Dedifferentiated amniotic fluid mesenchymal stem cell (primary cell): ENCODE results near the gene TMEM154.
"Not testable (repeated sequence)": the region's sequence is repeated elsewhere in the genome, so short reads cannot be mapped to it uniquely, and the experiment has no call there.

Source experiments
- DNase-seq: peaks from one replicate; pipeline ENCODE4 v3.0.0-alpha.2; 2016; ENCODE audit errors: extremely low spot score

The TMEM154 gene

GRCh38 chr4:152667781-152668180, 12.0 kb downstream of the TMEM154 start:
- no peak for DNase-seq

- DNase-seq = no peak
Observed at GRCh38 chr4:152666946-152667345, 12.9 kb downstream of the TMEM154 start.

- no peak for DNase-seq
Observed at GRCh38 chr4:152665691-152666395, 14.0 kb downstream of the TMEM154 start.

- DNase-seq = not testable (repeated sequence)
Observed at GRCh38 chr4:152664067-152664378, 15.8 kb downstream of the TMEM154 start.

- DNase-seq = peak; percentile 31
Observed at GRCh38 chr4:152663203-152664066, 16.4 kb downstream of the TMEM154 start.

GRCh38 chr4:152661649-152662048, 18.1 kb downstream of the TMEM154 start:
- no peak for DNase-seq

GRCh38 chr4:152660526-152660925, 19.3 kb downstream of the TMEM154 start:
- no peak for DNase-seq

GRCh38 chr4:152659806-152660205, 20.0 kb downstream of the TMEM154 start:
- no peak for DNase-seq

- no peak for DNase-seq
Observed at GRCh38 chr4:152657657-152658056, 22.1 kb downstream of the TMEM154 start.

- DNase-seq = no peak
Observed at GRCh38 chr4:152655272-152656129, 24.3 kb downstream of the TMEM154 start.

- no peak for DNase-seq
Observed at GRCh38 chr4:152652102-152652501, 27.7 kb downstream of the TMEM154 start.

GRCh38 chr4:152651473-152652060, 28.2 kb downstream of the TMEM154 start:
- no peak for DNase-seq

- DNase-seq = no peak
Observed at GRCh38 chr4:152646221-152646620, 33.6 kb downstream of the TMEM154 start.

- DNase-seq = no peak
Observed at GRCh38 chr4:152644130-152644529, 35.7 kb downstream of the TMEM154 start.

- DNase-seq = no peak
Observed at GRCh38 chr4:152643153-152644035, 36.4 kb downstream of the TMEM154 start.

GRCh38 chr4:152640058-152640921, 39.5 kb downstream of the TMEM154 start:
- DNase-seq = peak; percentile 54

- no peak for DNase-seq
Observed at GRCh38 chr4:152635851-152636250, 43.9 kb downstream of the TMEM154 start.

- no peak for DNase-seq
Observed at GRCh38 chr4:152634110-152634760, 45.6 kb downstream of the TMEM154 start.

- no peak for DNase-seq
Observed at GRCh38 chr4:152633118-152633517, 46.7 kb downstream of the TMEM154 start.
